Large intestine (tissue), 3 donors: ENCODE results near the gene ARHGAP26. TPM values are rescaled to one million over a fixed set of nuclear protein-coding genes. Genes with fewer than 3 reads are reported as not detected.

Experiments
- DNase-seq, 2 donors: peaks; one replicate each; pipeline versions ENCODE4 v3.0.0 to v3.0.0-alpha.2; 2013
- H3K27ac ChIP-seq: one replicate; pipeline ENCODE4 v1.5.1; 2013; ENCODE audit warnings: low read length
- H3K27me3 ChIP-seq: 2 replicates; pipeline ENCODE4 v1.6.1; 2013; ENCODE audit warnings: low read length; ENCODE audit not compliant: control insufficient read depth, insufficient read depth
- H3K36me3 ChIP-seq: 2 replicates; pipeline ENCODE4 v1.6.1; 2013; ENCODE audit warnings: low read length; ENCODE audit not compliant: control insufficient read depth, insufficient read depth
- H3K4me1 ChIP-seq: one replicate; pipeline ENCODE4 v1.6.1; 2013; ENCODE audit warnings: low read length; ENCODE audit not compliant: control insufficient read depth, insufficient read depth
- H3K4me3 ChIP-seq: one replicate; pipeline ENCODE4 v1.5.1; 2013; ENCODE audit warnings: low read length
- H3K9me3 ChIP-seq: one replicate; pipeline ENCODE4 v1.6.1; 2013; ENCODE audit warnings: mild to moderate bottlenecking, low read depth, low read length, moderate library complexity; ENCODE audit not compliant: control insufficient read depth
- WGBS: methylation state at CpG from one replicate; pipeline ENCODE4 v1.1.5; 2013; ENCODE audit warnings: low lambda C conversion rate; ENCODE audit not compliant: insufficient coverage; 5-methylcytosine and 5-hydroxymethylcytosine counted together
- polyA plus RNA-seq: library from polyadenylated mRNA; unstranded; fragments of 120-200 nt; gene quantifications from one replicate; pipeline ENCODE4 v1.2.1, GENCODE V29; 2013

The ARHGAP26 gene
- polyA plus RNA-seq, 1 donor: 31.8 TPM

- Histone ChIP-seq H3K27ac (no peak overlapping the region), H3K36me3 (peaks cover 12% of the 10 kb centered on the region), H3K4me1 (no peaks in the 10 kb centered on the region), H3K27me3 (no peaks in the 10 kb centered on the region), H3K4me3 (no peak overlapping the region), H3K9me3 (no peaks in the 10 kb centered on the region)
- no peak for DNase-seq
- 100% methylated on average over 1 of the region's 11 CpGs for WGBS
Measured at GRCh38 chr5:143209881-143210395, 439.8 kb downstream of the ARHGAP26 start.

DNA sequence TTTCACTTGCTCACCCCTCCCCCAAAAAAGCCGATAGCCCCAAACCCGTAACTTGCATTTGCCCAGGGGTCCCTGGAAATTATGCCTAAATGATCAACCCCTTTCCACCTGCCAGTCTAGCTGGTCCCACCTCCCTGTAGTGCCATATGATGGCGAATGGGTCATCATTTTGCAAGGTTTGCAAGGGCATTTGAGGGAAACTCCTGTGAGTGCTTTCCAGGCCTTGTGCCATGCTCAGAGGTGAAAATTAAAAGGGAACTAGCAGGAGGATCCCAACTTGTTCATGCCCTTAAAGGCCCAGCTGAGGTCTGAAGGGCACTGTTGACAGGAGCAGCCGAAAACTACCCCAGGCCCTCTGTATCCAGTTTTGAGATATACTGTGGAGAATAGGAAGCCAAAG is 440.4 kb downstream of the ARHGAP26 start:
- no peaks in the 10 kb centered on the region for H3K9me3 ChIP-seq
- peaks cover 12% of the 10 kb centered on the region for H3K36me3 ChIP-seq
- H3K4me3 ChIP-seq: no peak overlapping the region
- no peaks in the 10 kb centered on the region for H3K27me3 ChIP-seq
- WGBS: no CpG with 5 or more reads among the region's 4 CpGs
- H3K4me1 ChIP-seq: no peaks in the 10 kb centered on the region
- H3K27ac ChIP-seq: no peak overlapping the region
- no peak for DNase-seq

- Histone ChIP-seq H3K9me3 (no peaks in the 10 kb centered on the region), H3K4me3 (no peak overlapping the region), H3K36me3 (peaks cover 17% of the 10 kb centered on the region), H3K27me3 (no peaks in the 10 kb centered on the region), H3K4me1 (peaks cover 10% of the 10 kb centered on the region), H3K27ac (no peak overlapping the region)
- DNase-seq: no peak
- WGBS: no CpG with 5 or more reads among the region's 1 CpG
Measured at GRCh38 chr5:143212261-143212660, 442.1 kb downstream of the ARHGAP26 start.

DNA sequence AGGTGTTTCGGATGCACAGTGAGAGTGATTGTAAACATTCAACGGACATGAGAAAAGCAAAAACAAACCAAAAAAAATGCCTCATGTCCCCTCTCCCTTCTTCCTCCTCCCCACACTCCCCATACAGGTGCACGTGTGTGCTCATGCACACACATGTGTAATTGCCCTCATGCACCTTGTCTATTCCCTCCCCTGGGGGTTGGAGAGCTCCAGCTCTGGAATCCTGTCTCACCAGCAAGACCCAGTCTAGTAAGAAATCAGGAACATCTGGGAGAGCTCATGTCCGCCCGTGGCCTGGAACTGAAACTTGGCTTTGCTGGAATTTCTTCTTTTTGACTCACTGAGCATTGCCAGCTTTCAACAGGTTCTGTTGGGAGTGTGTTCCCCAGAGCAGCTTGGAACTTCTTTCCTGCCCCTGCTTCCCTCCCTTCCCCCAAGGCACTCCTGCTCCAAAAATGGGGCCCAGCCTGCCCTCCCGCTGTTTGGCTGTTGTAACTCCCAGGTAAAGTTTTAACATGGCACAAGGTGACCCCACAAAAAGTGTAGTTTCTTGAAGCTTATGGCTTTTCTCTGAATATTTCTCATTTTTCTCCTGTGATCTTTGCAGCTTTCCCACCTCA is 443.2 kb downstream of the ARHGAP26 start:
- peaks cover 18% of the 10 kb centered on the region for H3K36me3 ChIP-seq
- no peak for DNase-seq
- no peak overlapping the region for H3K4me3 ChIP-seq
- WGBS: no CpG with 5 or more reads among the region's 6 CpGs
- no peaks in the 10 kb centered on the region for H3K9me3 ChIP-seq
- H3K27ac ChIP-seq: no peak overlapping the region
- no peaks in the 10 kb centered on the region for H3K27me3 ChIP-seq
- peaks cover 18% of the 10 kb centered on the region for H3K4me1 ChIP-seq

- H3K27ac ChIP-seq: no peak overlapping the region
- no CpG with 5 or more reads among the region's 12 CpGs for WGBS
- DNase-seq: no peak
Measured at GRCh38 chr5:143213851-143214363, 443.7 kb downstream of the ARHGAP26 start.

DNA sequence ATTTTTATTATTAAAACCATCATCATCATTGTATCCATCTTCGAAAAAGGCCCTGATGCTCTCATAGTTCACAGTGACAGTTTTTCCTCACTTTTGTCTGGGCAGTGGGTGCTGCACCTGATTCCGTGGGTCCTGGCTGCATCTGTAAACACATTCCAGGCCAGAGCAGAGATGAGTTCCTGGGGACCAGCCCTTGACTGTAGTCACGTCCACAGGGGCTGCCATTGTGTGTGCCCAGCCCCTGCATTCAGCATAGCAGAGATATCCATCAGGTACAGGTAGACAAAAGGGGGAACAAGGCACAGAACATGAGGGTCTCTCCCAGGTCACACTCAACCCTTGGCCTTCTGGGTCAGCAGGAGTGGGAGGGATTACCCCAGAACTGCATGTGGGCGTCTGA is 444.3 kb downstream of the ARHGAP26 start:
- no peak overlapping the region for H3K4me3 ChIP-seq
- H3K36me3 ChIP-seq: peaks cover 18% of the 10 kb centered on the region
- H3K9me3 ChIP-seq: no peaks in the 10 kb centered on the region
- H3K4me1 ChIP-seq: peaks cover 18% of the 10 kb centered on the region
- DNase-seq: no peak
- WGBS: 100% methylated on average over 1 of the region's 4 CpGs
- no peaks in the 10 kb centered on the region for H3K27me3 ChIP-seq
- H3K27ac ChIP-seq: no peak overlapping the region

More at GRCh38 chr5:143213851-143214363, 443.7 kb downstream of the ARHGAP26 start:
- H3K36me3 ChIP-seq: peaks cover 18% of the 10 kb centered on the region
- H3K9me3 ChIP-seq: no peaks in the 10 kb centered on the region
- H3K4me3 ChIP-seq: no peak overlapping the region
- H3K27me3 ChIP-seq: no peaks in the 10 kb centered on the region
- peaks cover 18% of the 10 kb centered on the region for H3K4me1 ChIP-seq

DNA sequence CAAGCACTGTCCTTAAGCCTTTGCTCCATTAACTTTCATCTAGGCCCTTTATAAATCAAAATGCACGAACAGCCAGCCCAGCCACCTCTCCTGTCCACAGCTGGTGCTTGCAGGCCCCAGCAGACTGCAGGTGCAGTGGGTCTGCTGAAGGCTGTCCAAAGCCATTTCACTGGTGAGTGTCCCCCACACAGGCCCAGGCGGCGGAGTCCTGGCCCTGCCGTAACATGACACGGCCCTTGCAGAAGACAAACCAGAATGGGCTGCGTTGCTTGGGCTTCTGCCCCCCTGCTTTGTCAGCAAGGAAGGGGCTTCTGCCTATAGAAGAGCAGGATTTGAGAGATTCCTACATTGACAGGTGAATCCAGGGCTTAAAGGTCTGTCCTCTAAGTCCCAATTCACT is 444.7 kb downstream of the ARHGAP26 start:
- Histone ChIP-seq H3K4me1 (peaks cover 19% of the 10 kb centered on the region), H3K4me3 (no peak overlapping the region), H3K9me3 (no peaks in the 10 kb centered on the region), H3K27me3 (no peaks in the 10 kb centered on the region), H3K27ac (no peak overlapping the region), H3K36me3 (peaks cover 16% of the 10 kb centered on the region)
- WGBS: no CpG with 5 or more reads among the region's 6 CpGs
- DNase-seq: no peak

- 100% methylated on average over 2 of the region's 6 CpGs for WGBS
- DNase-seq: no peak
- H3K27ac ChIP-seq: no peak overlapping the region
- H3K4me1 ChIP-seq: peaks cover 19% of the 10 kb centered on the region
- no peaks in the 10 kb centered on the region for H3K27me3 ChIP-seq
- no peaks in the 10 kb centered on the region for H3K9me3 ChIP-seq
- H3K36me3 ChIP-seq: peaks cover 12% of the 10 kb centered on the region
- H3K4me3 ChIP-seq: no peak overlapping the region
Measured at GRCh38 chr5:143215690-143216089, 445.5 kb downstream of the ARHGAP26 start.

- Histone ChIP-seq H3K4me3 (no peak overlapping the region), H3K36me3 (peaks cover 12% of the 10 kb centered on the region), H3K27me3 (no peaks in the 10 kb centered on the region), H3K27ac (no peak overlapping the region), H3K4me1 (peaks cover 19% of the 10 kb centered on the region), H3K9me3 (no peaks in the 10 kb centered on the region)
- 100% methylated on average over 1 of the region's 9 CpGs for whole genome bisulfite sequencing
- DNase-seq: no peak
Measured at GRCh38 chr5:143216211-143216610, 446.0 kb downstream of the ARHGAP26 start.

DNA sequence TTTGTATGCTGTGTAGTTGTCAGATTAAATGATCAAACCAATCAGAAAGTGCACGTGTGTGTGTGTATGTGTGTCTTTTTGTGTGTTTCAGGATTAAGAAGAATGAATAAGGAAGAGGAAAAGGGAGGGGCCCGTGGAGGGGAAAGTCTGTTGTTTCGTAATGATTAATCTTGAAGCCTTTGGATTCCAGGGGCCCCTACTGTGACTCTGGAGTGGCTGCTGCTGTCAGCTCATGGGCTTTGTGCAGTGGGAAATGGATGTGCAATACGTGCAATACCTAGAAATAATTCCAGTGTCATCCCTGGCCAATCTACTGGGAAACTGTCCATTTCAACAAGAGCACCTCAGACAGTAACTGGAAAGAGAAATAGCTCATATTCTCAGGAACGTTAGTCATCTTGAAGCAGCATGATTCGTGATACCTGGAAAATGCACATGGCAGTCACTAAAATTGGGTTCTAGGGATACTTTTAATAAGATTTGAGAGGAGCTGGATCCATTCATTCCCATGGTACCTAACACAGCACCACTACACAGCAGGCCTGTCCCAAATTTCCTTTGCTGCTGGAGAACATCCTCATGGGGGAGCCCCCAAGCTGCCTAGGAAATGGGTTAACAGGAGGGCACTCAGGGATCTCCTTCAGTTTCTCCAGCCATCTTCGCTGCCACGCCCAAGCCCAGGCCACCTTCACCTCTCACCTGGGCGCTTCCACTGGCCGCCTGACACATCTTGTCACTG is 447.1 kb downstream of the ARHGAP26 start:
- peaks cover 22% of the 10 kb centered on the region for H3K4me1 ChIP-seq
- H3K27ac ChIP-seq: peak overlapping the region; percentile 39
- H3K36me3 ChIP-seq: peaks cover 12% of the 10 kb centered on the region
- H3K9me3 ChIP-seq: no peaks in the 10 kb centered on the region
- no peaks in the 10 kb centered on the region for H3K27me3 ChIP-seq
- 100% methylated on average over 1 of the region's 10 CpGs for WGBS
- DNase-seq: peak; percentile 80 to 92
- H3K4me3 ChIP-seq: no peak overlapping the region
